Suprapubic skin (tissue), 4 donors: Measurements from ENCODE around the gene BCL11B.

Experiments
- CTCF ChIP-seq, 2 donors: fragments of 200-600 bp in 1 of 2; fragments of 450-650 bp in 1 of 2; sonication (generic) in 1 of 2; IDR thresholded peaks; one replicate each; pipeline ENCODE4 v1.5.1; 2016 to 2019; ENCODE audit warnings: antibody characterized with exemption in 2 of 2, mild to moderate bottlenecking in 1 of 2, moderate library complexity in 1 of 2
- EP300 ChIP-seq: sonication (generic); formaldehyde crosslinking; IDR thresholded peaks from one replicate; pipeline ENCODE4 v1.6.1; 2017; ENCODE audit warnings: antibody characterized with exemption
- POLR2A ChIP-seq, 2 donors: fragments of 450-650 bp; IDR thresholded peaks; one replicate each; pipeline ENCODE4 v1.6.1; 2017; ENCODE audit warnings: antibody characterized with exemption in 2 of 2, mild to moderate bottlenecking in 2 of 2, moderate library complexity in 2 of 2
- POLR2AphosphoS5 ChIP-seq, 3 donors: sonication (generic); formaldehyde crosslinking; IDR thresholded peaks; one replicate each; pipeline ENCODE4 v1.6.1; 2017; ENCODE audit warnings: antibody characterized with exemption in 3 of 3

- TF ChIP-seq POLR2A (IDR thresholded peaks at IDR 0.05) (no peak), POLR2AphosphoS5 (IDR thresholded peaks at IDR 0.05) (no peak), CTCF (IDR thresholded peaks at IDR 0.05) (no peak), EP300 (no peak)
These were observed 50.6 kb downstream of the BCL11B start for GRCh38 chr14:99221445-99221844.
